ENCODE data around the gene LAMP5.

The LAMP5 gene

DNA sequence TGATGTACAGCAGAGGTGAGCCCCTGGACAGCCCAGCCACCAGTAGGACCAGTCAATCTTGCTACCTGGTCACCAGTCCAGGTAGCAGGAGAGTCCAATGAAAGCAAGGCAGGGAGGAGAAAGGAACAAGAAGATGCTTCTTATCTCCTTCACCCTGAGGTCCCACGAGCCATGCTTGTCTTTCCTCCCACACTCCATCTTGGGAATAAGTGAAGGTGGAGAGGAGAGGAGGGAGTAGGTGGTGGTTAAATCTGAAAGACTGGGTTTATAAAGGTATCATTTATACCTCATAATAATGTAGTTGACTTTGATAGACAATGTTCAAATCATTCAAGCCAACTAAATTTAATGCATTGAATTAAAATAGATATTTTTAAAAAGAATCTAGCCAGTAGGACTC, 35.9 kb downstream of the LAMP5 start:
- no peak for DNase-seq

DNA sequence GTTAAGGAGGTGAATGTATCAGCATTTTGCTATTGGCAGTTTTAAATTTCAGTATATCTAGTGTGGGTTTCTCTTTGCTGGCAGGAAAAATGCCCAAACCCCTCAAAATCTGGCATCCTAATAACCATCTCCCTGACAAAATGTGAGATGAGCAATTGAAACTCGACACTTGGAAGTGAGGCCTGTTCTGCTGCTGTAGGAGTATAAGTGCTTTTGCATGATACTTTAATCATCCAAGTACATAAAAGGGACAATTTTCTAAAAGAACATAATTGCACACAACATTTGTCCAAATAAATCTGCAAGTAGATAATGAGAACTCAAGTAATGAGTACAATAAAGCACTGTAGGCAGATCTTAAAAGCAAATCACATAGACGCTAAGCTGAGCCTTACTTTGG, 36.5 kb downstream of the LAMP5 start:
- DNase-seq, result no peak

DNA sequence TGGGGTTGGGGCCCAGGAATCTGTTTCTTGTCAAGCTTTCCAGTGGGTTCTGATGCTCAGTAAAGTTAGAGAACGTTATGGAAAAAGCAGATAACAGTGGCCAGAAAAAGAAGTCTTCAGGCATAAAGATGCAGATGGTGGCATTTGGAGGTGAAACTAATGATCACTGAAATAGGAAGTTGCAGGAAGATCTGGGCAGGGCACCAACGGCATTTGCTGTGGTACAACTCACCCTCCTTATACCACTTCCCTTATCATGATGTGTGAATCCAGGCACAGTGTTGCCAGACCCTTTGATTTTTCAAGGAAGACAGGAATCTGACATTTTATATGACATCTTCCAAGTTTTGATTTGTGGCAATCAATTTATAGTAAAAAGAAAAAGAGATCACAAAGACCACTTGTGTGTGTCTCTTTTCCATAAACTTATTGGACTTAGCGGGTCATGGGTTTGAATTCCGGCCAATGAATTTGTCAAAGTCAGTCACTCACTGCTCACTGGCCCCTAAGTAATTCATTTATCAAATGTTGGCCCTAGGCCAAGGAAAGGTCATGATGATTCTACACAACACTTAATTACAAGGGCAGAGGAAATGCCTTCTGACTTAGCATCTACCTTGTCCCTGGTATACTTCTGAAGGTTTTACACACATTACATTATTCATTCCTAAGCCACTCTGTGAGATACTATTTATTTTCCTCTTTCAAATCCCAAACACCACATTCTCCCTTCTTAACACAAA, 37.6 kb downstream of the LAMP5 start:
- DNase-seq, result no peak

DNA sequence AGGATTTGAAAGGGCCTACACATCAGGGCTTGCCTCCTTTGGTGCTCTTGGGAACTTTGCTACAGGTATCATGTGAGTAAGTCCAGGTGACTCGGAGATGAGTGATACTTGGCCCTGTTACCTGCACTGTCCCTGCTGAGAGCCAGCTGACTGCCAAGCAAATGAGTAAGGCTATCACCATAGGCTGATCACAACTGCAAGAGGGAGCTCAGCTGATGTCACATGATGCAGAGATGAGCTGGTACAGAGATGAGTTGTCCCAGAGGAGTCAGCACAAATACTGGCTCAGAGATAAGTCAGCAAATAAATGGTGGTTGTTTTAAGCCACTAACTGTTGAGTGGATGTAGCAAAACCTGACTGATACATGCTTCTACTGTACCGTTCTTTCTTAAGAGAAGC, 41.4 kb downstream of the LAMP5 start:
- DNase-seq, result no peak

DNA sequence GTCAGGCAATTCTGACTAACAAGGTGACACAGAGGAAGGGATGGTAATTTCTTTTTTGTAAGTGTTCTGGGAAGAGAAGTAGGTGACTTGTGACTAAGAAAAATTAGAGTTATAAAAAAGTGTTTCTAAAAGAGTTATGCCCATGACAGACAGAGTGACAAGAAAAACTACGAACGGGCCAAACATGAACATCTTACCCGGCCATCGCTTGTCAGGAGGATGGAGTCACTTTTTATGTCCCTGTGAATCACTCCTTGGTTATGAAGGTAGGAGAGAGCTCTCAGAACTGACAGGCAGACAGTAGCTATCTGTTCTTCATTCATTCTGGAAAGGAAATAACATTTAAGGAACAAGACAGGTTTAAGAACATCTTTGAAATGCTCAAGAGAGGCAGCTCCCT, 43.0 kb downstream of the LAMP5 start:
- DNase-seq, result no peak

DNA sequence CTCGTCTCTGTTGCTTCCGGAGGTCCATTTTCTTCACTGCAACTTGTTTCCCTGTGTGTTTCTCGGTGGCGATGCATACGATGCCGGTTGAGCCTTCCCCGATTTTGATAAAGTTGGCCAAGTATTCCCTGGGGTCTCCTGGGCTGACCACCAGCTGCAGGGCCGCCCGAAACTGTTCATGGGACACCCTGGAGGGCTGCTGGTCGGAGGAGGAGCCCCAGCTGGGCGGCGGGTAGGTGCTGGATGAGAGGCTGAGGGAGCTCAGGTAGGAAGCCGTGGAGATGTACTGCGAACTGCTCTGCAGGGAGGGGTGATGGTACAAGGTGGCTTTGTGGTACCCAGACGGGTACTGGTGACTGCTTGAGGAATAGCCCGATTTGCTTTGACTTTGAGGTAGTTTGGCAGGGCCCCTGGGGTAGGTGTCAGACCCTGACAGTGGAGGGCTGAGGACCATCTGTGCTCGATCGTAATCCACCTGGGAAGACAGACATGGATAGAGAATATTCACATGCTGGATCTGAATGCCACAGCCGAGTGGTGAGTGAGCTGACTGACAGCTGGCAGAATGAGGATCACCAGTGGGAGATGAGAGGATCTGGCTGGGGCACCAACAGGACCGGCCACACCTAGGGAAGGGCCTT, 51.6 kb downstream of the LAMP5 start:
- DNase-seq, result no peak

DNA sequence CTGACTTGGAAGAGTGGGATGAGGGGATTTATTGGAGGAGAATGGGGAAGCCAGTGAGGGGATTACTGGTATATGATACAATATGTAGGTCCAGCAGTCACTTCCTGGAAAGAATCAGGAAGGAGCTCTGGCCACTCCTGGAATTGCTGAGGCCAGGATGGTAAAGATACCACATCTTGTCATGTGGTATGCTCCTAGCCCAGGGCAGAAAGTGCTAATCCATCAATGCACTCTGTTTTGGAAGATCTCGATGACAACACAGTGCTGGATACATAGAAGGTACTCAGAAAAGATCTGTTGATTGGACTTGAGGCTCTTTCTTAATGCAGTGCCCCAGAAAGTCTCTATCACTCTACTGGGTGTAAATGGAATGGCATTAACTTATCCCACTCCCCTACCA, 52.6 kb downstream of the LAMP5 start:
- no peak for DNase-seq

DNA sequence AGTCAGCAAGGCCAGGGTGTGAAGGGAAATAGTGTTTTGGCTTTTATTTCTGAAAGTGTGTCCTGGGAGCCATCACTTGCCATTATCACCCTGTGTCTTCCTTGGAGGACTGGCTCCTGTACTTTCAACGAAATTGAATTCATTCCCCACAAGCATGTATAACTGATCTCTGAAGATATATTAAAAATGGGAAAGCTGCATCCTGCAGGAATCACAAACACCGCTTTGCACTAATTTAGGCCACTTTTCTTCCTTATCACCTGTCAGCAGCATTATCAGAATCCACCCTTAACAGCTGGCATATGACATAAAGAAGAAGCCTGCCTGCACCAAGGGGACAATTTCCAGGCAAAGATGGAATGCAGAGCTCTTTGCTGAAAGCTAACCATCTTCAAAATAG, 56.2 kb downstream of the LAMP5 start:
- DNase-seq, result no peak

DNA sequence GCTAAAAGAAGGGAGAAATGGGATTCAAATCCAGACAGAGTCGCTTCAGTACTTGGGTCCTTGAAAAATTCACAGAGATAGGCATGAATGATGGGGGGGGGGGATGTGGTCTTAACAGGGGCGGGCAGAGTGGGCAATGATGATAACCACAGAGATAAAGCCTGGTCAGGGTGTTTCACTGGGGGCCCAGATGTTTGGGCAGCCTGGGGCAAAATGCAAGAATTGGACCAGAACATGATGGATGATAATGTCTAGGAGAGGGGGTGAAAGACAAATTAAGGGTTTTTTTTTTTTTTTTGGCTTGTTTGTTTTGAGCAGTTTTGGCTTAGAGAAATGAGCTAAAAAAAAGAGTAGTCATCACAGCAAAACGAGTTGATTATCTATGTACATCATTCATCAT, 57.4 kb downstream of the LAMP5 start:
- no peak for DNase-seq

DNA sequence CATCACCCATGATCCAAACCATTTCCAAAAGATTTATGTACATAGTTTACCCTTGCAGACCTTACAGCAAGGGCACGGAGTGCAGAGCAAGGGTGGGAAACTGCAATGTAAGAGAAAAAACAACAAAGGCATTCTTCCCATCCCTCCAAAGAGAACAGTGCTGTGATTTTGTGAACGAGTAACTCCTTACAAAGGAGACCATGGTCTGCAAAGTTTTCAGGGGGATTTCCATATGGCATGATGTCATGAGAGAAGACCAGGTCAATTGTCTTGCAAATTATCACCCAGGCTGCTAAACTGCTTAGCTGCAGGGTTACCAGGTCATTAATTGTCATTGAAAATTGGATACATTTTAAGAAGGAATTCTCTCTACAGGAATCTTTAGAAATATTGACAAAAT, 58.3 kb downstream of the LAMP5 start:
- no peak for DNase-seq

DNA sequence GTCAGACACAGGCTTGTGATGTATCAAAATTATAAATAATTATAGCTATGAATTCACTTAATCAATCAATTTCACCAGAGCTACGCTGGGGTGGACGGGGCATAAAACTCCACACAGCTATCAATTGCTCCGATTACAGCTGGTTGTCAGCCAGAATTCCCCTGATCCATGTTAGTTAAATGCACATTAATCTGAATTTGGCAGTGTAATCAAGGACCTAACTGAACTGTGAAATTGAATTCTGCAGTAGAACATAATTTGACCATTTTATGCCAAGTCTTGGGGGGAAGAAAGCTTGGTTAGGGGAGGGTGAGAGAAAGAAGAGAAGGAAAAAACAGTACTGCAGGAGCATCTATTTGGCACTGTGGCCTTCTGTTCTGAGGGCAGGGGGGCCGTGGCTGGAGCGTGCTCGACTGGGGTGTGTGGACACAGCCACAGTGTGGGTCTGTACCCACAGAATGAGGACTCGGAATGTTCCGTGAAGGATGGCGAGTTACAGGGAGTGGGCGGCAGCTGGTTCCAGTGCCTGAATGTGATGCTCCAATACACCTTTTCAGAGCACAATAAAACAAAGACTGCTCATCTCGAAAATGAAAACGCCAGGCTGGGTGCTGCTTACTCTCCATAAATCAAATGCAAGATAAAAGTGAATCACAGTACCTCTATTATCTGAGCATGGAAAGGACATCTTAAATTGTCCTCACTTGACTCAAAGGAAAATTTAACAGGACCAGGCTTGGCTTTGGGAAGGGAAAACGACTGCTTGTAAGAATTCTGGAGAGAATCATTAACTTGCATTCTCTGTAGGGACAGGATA, 59.2 kb downstream of the LAMP5 start:
- no peak for DNase-seq

DNA sequence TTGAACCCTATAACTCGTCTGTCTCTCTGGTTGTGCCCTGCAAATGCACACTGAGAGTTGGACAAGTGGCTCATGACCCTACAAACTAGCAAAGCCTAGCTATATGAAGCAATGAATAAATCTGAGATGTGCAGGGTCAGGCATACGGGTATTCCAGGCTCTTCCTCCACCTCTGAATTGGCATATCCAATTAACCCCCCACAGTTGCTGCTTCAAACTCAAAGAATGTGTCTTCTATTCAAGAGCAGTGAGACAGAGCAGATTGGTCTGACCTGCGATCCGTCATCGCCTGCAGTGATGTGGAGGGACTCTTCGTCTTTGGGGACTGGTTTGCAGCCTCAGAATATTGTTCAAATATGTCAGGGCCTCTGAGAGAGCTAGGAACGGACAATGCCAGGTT, 59.8 kb downstream of the LAMP5 start:
- DNase-seq, result no peak

DNA sequence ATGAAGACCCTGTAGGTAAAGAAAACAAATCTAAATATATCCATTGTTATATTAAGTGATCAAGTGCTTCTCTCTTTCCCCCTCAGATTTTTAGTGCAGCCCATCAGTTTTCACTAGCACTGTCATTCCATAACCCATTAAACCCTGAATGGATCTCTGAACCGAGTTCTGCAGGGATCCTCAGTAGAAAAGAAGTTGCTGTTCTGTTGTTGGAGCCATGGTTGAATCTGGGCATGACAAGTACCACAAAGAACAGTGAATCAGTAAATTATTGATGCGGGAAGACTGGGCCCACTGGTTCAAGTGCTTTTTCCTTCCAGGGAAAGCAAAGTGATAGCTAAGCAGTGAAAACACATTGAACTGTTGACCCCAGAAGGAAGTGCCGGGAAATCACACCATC, 60.4 kb downstream of the LAMP5 start:
- no peak for DNase-seq

DNA sequence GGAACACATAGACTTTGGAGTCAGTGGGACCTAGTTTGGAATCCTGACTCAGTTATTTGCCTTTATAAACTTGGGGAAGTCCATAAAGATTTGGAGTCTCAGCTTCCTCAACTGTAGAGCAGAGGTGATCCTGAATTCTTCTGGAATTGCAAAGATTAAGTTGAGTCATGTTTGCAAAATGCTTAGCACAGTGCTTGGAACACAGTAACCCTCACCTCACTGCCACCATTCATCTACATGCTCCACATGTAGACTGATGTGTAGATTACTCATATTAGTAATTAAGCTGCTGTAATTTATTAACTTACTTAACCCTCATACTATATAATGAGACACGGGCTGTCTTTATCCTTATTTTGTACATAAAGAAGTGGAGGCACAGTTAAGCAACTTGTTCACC, 61.4 kb downstream of the LAMP5 start:
- DNase-seq, result no peak

DNA sequence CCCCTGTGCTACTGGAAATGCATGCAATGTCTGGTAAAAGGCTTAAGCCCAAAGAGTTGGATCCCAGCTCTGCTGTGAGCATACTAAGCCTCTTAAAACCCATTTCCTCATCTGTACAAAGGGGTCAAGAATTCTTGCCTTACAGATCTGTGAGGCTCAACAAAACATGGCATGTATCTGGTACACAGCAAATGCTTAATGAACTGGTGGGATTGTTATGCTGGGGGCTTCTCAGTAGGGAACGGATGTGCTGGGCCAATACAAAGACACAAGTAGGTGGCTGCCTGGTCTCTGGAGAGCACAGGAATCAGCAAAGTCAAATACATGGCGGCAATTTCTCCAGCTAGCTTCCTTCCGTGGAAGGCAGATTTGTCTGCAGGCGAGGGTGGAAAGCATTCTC, 62.3 kb downstream of the LAMP5 start:
- no peak for DNase-seq

DNA sequence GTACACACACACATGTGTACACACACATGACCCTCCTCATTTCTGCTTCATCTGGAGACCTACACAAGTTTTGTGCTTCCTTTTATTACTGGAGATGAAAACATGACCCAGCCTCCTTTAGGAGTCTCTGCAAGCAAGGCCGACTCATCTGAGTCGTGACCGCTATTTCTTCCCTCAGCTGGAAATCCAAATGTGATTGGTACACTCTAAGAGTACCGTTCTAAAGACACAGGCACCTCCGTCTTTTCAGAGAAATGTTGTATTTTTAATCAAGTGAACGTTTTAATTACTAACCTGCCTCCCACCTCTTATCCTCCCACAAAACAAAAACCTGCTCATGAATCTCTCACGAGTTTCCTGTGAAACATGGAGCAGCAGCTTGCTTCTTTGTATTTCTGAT, 63.0 kb downstream of the LAMP5 start:
- DNase-seq, result no peak

DNA sequence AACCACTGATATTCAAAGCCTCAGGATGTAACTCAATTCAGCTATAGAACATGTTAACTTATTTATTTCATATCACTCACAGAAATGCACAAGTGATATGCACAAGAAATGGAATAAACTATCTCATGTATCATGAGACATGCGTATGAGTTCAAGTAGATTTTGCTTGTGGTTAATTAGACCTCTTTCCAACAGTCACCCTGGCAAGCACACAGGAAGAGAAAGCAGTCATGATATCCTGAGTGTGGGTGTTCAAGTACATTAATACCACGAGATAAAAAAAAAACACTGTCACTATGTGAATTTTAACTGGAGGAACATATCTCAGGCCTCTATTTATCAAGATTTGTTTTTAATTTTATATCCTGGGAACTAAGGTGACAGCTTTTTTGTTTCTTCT, 64.2 kb downstream of the LAMP5 start:
- DNase-seq, result no peak
